Prostate gland (tissue), 2 donors: ENCODE results near the gene STOX2.

Source experiments
- POLR2AphosphoS5 ChIP-seq: sonication (generic); formaldehyde crosslinking; IDR thresholded peaks from one replicate; pipeline ENCODE4 v1.6.1; 2017; ENCODE audit warnings: antibody characterized with exemption
- TF ChIP-seq, protein P1 (sequence below), 4 experiments: fragments of 200-600 bp in 2 of 4; fragments of 450-650 bp in 2 of 4; sonication (generic) in 2 of 4; IDR thresholded peaks; 1 replicate in 3 of 4; 2 replicates in 1 of 4; pipeline ENCODE4 v1.5.1; 2016 to 2019; ENCODE audit warnings: antibody characterized with exemption in 4 of 4, mild to moderate bottlenecking in 2 of 4, moderate library complexity in 2 of 4

DNA sequence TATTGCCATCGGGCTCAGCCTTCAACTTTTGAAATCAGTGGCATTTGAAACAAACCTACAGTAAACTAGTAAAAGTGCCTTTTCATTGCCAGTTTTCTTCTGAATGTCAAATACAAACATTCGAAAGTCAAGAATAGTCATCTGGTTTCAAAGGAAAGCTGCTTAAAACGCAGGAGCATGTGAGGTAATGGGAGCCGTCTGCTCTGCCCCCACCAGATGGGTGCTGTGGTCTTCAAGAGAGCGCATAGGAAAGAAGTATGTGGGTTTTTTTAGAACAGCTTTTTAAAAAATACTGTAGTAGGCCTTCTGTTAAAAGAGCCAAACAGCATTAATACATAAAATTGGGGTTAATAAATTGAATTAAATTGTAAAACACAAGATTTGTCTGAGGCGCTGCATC is 88.6 kb downstream of the STOX2 start:
- TF ChIP-seq, protein P1, sequence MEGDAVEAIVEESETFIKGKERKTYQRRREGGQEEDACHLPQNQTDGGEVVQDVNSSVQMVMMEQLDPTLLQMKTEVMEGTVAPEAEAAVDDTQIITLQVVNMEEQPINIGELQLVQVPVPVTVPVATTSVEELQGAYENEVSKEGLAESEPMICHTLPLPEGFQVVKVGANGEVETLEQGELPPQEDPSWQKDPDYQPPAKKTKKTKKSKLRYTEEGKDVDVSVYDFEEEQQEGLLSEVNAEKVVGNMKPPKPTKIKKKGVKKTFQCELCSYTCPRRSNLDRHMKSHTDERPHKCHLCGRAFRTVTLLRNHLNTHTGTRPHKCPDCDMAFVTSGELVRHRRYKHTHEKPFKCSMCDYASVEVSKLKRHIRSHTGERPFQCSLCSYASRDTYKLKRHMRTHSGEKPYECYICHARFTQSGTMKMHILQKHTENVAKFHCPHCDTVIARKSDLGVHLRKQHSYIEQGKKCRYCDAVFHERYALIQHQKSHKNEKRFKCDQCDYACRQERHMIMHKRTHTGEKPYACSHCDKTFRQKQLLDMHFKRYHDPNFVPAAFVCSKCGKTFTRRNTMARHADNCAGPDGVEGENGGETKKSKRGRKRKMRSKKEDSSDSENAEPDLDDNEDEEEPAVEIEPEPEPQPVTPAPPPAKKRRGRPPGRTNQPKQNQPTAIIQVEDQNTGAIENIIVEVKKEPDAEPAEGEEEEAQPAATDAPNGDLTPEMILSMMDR (IDR thresholded peaks at IDR 0.05), result no peak
- no peak for TF ChIP-seq POLR2AphosphoS5
